BJ (cell line): ENCODE results near the gene DHRS4. TPM values are rescaled to one million over a fixed set of nuclear protein-coding genes. Genes with fewer than 3 reads are reported as not detected.
"Not testable (repeated sequence)": the region's sequence is repeated elsewhere in the genome, so short reads cannot be mapped to it uniquely, and the experiment has no call there.

Source experiments
- CTCF ChIA-PET: fragments of 350-600 bp; formaldehyde crosslinking; extraction: SDS; loops from one replicate; lab custom pipeline; 2021; ENCODE audit warnings: antibody characterized with exemption, inconsistent platforms; lab: Yijun Ruan, JAX
- POLR2A ChIA-PET: fragments of 300-600 bp; sonication (Branson Sonifier 250); formaldehyde crosslinking; extraction: SDS; loops from one replicate; lab custom pipeline; 2021; ENCODE audit warnings: antibody characterized with exemption; lab: Charles Lee
- DNase-seq: peaks from one replicate; pipeline ENCODE4 v3.0.0-alpha.2; 2011; ENCODE audit warnings: low read depth
- H3K27me3 ChIP-seq: 2 replicates; pipeline ENCODE4 v1.6.0; 2011; ENCODE audit warnings: low read length; ENCODE audit not compliant: control insufficient read depth, insufficient read depth
- H3K36me3 ChIP-seq: 2 replicates; pipeline ENCODE4 v1.5.1; 2011; ENCODE audit warnings: low read length; ENCODE audit not compliant: control insufficient read depth, insufficient read depth
- H3K4me3 ChIP-seq: 2 replicates; pipeline ENCODE4 v1.5.1; 2011; ENCODE audit warnings: low read depth, mild to moderate bottlenecking, control low read depth, low read length
- CTCF ChIP-seq: IDR thresholded peaks from 2 replicates; pipeline ENCODE4 v1.5.1; 2011; ENCODE audit warnings: low read depth, mild to moderate bottlenecking, control low read depth, inconsistent platforms, low read length, moderate library complexity; ENCODE audit not compliant: insufficient read depth
- polyA plus RNA-seq: library from polyadenylated mRNA; depleted of rRNA; stranded (reverse); fragments of >200 nt; gene quantifications from 2 replicates; pipeline ENCODE4 v1.2.3, GENCODE V29; 2011

Gene DHRS4
- polyA plus RNA-seq, 1 experiment, result 24.7 TPM

DNA sequence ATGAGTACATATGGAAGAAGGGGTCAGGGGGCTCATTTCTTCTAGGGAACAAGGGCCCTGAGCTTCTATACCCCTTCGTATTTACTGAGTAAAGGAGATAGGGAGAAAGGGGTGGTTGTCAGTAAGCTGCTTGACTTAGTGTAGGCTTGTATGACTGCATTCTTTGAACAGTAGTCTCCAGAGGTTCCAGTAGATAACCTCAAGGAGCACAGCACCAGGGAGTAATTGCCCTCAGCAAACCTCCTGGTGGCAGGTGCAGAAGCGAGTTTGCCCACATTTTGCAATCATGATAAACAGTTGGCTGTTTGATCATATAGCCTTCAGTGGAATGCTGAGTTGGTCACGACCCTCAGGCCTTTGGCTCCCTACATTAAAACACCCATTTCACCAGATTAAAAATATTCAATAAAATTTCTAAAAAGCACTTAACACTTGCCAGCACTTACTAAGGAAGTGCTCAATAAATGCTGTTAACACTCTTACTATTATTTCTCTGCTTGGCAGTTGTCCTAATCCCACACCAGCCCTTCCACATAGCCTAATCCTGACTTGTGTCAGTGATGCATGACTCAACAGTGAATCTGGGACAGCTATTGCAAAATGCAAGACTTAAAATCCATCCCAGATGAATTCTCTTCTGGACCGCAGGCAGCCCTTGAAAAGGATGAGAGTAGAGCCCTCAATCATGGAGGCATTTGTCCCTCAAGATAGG, 31.5 kb downstream of the DHRS4 start:
- CTCF ChIA-PET, result interaction anchor here (0.6 to 1.3 kb wide), 5 partner anchors 9 to 147 kb away, joined by 3 to 4 read pairs (median 3); no protein-coding TSS in a partner anchor
- POLR2A ChIA-PET, result no interaction called here

GRCh38 chr14:23988223-23988606, 34.6 kb downstream of the DHRS4 start:
- H3K36me3 ChIP-seq, DNase-seq, H3K4me3 ChIP-seq, POLR2A ChIA-PET, H3K27me3 ChIP-seq, CTCF ChIA-PET: not testable (repeated sequence)

More for the DNA sequence above, 31.5 kb downstream of the DHRS4 start:
- TF ChIP-seq CTCF, result no peak
- peak; percentile 76 for DNase-seq
- Histone ChIP-seq H3K4me3 (no peak overlapping the region), H3K27me3 (no peaks in the 10 kb centered on the region), H3K36me3 (no peaks in the 10 kb centered on the region)

DNA sequence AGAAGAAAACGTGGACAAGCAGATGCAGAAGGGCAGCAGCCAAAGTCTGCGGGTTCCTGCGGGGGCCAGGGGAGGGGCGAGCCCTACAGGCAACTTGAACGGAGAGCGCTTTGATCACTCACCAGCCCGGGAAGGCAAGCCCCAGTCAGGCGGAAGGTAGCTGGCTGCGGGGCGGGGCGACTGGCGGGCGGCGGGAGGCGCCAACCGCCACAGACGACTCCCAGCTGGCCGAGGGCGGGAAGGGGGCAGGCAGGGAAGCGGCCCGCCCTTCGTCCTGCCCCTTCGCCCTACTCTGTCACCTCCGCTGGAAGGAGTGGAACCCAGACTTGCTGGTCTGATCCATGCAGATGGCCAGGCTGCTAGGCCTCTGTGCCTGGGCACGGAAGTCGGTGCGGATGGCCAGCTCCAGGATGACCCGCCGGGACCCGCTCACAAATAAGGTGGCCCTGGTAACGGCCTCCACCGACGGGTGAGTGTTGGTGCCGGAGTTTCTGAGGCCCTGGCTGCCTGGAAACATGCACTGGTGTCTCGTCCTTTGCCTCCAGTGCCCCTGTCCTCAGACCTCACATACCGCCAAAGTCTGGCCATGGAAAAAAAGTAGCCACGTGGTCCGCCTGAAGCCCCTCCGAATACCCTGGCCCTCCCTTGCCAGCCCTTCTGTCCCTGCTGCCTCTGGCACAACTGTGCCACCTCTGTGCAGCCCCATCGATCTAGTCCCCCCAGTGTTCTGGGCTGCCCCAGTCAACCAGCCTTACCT, 35.2 kb downstream of the DHRS4 start, which contains the start of gene DHRS4L2:
Gene DHRS4L2, plus strand, starts transcription at position 323 of the 757 bp plus-strand sequence. Its CDS starts 19 bp downstream, at position 342.
- H3K36me3 ChIP-seq, CTCF ChIA-PET, POLR2A ChIA-PET: not testable (repeated sequence)

GRCh38 chr14:23989734-23990445, 36.3 kb downstream of the DHRS4 start:
- H3K36me3 ChIP-seq, DNase-seq, POLR2A ChIA-PET, H3K27me3 ChIP-seq, H3K4me3 ChIP-seq, CTCF ChIA-PET: not testable (repeated sequence)

More for the DNA sequence above, 35.2 kb downstream of the DHRS4 start, which contains the start of gene DHRS4L2:
- H3K27me3 ChIP-seq, DNase-seq: not testable (repeated sequence)
- H3K4me3 ChIP-seq, result 0 out of 2 replicates have a peak within 1 kb of the TSS, but pooled peaks have one; percentile 7

DNA sequence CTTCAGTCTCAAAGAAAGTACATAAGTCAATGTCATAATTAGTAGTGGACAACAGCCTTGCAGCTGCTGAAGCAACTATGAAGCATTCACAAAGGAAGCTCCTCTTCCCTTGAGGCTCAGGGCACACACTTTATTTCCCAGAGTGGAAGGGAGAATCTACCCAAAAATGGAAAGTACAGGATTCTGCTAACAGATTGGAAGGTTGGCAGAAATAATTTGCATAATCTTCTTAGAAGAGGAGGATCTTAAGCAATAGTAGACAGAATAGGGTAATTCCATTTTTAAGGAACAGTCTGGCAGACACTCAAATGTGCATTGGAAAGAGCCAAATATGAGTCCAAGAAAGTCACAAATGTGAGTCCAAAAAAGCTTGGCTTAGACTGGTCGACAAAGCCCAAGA, 37.4 kb downstream of the DHRS4 start:
- POLR2A ChIA-PET, H3K36me3 ChIP-seq, CTCF ChIA-PET, H3K4me3 ChIP-seq, H3K27me3 ChIP-seq, DNase-seq: not testable (repeated sequence)

DNA sequence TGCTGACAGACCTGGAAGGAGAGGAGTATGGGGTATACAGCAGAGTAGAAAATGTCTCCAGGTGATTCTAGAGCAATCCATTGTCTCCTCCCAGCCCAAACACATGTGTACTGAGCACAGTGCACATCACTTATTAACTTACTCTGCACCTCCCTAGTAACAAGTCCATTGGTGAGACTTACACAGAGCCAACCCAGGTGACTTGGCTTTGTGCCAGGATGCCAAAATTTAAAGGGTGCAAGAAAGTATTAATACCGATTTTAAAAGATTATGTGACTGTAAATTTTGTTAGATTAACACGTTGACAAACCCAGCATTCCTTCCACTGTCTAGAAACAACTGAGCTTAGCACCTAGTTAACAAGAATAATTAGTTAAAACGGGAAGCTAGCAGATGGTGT, 39.5 kb downstream of the DHRS4 start:
- DNase-seq, H3K4me3 ChIP-seq, H3K36me3 ChIP-seq, CTCF ChIA-PET, H3K27me3 ChIP-seq, POLR2A ChIA-PET: not testable (repeated sequence)

GRCh38 chr14:23996009-23996408, 42.4 kb downstream of the DHRS4 start:
- H3K27me3 ChIP-seq, H3K36me3 ChIP-seq, CTCF ChIA-PET, H3K4me3 ChIP-seq, POLR2A ChIA-PET, DNase-seq: not testable (repeated sequence)

DNA sequence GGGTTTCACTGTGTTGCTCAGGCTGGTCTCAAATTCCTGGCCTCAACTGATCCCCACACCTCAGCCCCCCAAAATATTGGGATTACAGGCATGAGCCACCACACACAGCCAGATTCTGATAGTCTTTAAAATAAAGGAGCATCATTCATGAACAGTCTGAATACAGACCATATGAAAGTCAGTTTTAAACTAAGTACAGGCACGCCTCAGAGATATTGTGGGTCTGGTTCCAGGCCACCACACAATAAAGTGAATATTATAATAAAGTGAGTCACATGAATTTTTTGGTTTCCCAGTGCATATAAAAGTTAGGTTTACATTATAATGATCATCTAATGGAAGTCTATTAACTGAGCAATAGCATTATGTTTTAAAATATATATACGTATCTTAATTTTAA, 43.3 kb downstream of the DHRS4 start:
- POLR2A ChIA-PET, H3K4me3 ChIP-seq, DNase-seq, CTCF ChIA-PET, H3K36me3 ChIP-seq, H3K27me3 ChIP-seq: not testable (repeated sequence)

GRCh38 chr14:23999640-24000039, 46.1 kb downstream of the DHRS4 start:
- POLR2A ChIA-PET, H3K4me3 ChIP-seq, CTCF ChIA-PET, DNase-seq, H3K36me3 ChIP-seq, H3K27me3 ChIP-seq: not testable (repeated sequence)

- H3K36me3 ChIP-seq, H3K4me3 ChIP-seq, CTCF ChIA-PET, H3K27me3 ChIP-seq, DNase-seq, POLR2A ChIA-PET: not testable (repeated sequence)
Observed at GRCh38 chr14:24001078-24001477, 47.5 kb downstream of the DHRS4 start.

GRCh38 chr14:24001679-24002078, 48.1 kb downstream of the DHRS4 start:
- H3K27me3 ChIP-seq, H3K36me3 ChIP-seq, H3K4me3 ChIP-seq, POLR2A ChIA-PET, CTCF ChIA-PET, DNase-seq: not testable (repeated sequence)
